Gastrocnemius medialis (tissue), 4 donors: ENCODE results near the gene BMPR1A.

Source experiments
- POLR2A ChIP-seq, 2 donors: fragments of 450-650 bp; IDR thresholded peaks; one replicate each; pipeline ENCODE4 v1.6.1; 2017; ENCODE audit warnings: antibody characterized with exemption in 2 of 2, mild to moderate bottlenecking in 2 of 2, moderate library complexity in 2 of 2
- TF ChIP-seq, protein P1 (sequence below), 5 experiments: fragments of 450-650 bp in 3 of 5; fragments of 200-600 bp in 2 of 5; sonication (generic) in 2 of 5; IDR thresholded peaks in 4 of 5; conservative IDR thresholded peaks in 1 of 5; 1 replicate in 4 of 5; 2 replicates in 1 of 5; pipeline ENCODE4 v1.5.1; 2016 to 2019; ENCODE audit warnings: antibody characterized with exemption in 5 of 5, mild to moderate bottlenecking in 3 of 5, moderate library complexity in 3 of 5

DNA sequence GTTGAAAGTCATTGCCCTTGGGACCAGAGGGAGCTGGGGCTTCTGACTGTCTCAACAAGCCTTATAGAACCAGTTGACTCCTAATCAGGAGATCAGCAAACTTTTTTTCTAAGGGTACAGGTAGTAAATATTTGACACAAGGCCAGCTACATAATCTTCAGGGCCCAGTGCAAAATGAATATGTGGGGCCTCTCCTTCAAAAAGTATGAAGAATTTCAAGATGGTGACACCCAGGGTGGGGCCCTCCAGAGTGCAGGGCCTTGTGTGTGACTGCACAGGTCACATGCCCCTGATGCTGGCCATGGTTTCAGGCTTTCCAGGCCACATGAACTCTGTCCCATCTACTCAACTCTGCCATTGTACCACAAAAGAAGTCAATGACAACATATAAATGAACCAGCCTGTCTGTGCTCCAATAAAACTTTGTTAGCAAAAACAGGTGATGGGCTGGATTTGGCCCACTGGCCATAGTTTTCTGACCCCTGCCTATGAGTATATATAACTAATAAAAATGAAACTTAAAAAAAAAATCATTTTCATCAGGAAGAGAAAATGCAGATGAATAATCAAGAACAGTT is 194.9 kb downstream of the BMPR1A start:
- TF ChIP-seq, protein P1, sequence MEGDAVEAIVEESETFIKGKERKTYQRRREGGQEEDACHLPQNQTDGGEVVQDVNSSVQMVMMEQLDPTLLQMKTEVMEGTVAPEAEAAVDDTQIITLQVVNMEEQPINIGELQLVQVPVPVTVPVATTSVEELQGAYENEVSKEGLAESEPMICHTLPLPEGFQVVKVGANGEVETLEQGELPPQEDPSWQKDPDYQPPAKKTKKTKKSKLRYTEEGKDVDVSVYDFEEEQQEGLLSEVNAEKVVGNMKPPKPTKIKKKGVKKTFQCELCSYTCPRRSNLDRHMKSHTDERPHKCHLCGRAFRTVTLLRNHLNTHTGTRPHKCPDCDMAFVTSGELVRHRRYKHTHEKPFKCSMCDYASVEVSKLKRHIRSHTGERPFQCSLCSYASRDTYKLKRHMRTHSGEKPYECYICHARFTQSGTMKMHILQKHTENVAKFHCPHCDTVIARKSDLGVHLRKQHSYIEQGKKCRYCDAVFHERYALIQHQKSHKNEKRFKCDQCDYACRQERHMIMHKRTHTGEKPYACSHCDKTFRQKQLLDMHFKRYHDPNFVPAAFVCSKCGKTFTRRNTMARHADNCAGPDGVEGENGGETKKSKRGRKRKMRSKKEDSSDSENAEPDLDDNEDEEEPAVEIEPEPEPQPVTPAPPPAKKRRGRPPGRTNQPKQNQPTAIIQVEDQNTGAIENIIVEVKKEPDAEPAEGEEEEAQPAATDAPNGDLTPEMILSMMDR (IDR thresholded peaks at IDR 0.05 in 4 of 5, conservative IDR thresholded peaks at IDR 0.05 in 1 of 5), result no peak
- no peak for TF ChIP-seq POLR2A (IDR thresholded peaks at IDR 0.05)
